Fibroblast of mammary gland (primary cell): ENCODE measurements around the gene PDE4A.
"Not testable (repeated sequence)": the region's sequence is repeated elsewhere in the genome, so short reads cannot be mapped to it uniquely, and the experiment has no call there.

Experiments
- DNase-seq: peaks from one replicate; pipeline ENCODE4 v3.0.0-alpha.2; 2010; ENCODE audit warnings: low read depth
- H3K4me3 ChIP-seq: 2 replicates; pipeline ENCODE4 v1.5.1; 2011; ENCODE audit warnings: low read depth, mild to moderate bottlenecking, low read length, moderate library complexity; ENCODE audit not compliant: control insufficient read depth
- TF ChIP-seq, protein P1 (sequence below): conservative IDR thresholded peaks from 2 replicates; pipeline ENCODE4 v1.5.1; 2011; ENCODE audit warnings: low read depth, low read length, inconsistent platforms; ENCODE audit not compliant: control insufficient read depth, insufficient read depth

PDE4A gene

GRCh38 chr19:10454267-10454666 is 33.9 kb downstream of the PDE4A start:
- TF ChIP-seq, protein P1, sequence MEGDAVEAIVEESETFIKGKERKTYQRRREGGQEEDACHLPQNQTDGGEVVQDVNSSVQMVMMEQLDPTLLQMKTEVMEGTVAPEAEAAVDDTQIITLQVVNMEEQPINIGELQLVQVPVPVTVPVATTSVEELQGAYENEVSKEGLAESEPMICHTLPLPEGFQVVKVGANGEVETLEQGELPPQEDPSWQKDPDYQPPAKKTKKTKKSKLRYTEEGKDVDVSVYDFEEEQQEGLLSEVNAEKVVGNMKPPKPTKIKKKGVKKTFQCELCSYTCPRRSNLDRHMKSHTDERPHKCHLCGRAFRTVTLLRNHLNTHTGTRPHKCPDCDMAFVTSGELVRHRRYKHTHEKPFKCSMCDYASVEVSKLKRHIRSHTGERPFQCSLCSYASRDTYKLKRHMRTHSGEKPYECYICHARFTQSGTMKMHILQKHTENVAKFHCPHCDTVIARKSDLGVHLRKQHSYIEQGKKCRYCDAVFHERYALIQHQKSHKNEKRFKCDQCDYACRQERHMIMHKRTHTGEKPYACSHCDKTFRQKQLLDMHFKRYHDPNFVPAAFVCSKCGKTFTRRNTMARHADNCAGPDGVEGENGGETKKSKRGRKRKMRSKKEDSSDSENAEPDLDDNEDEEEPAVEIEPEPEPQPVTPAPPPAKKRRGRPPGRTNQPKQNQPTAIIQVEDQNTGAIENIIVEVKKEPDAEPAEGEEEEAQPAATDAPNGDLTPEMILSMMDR = no peak
- no peak overlapping the region for H3K4me3 ChIP-seq
- DNase-seq = peak; percentile 19

DNA sequence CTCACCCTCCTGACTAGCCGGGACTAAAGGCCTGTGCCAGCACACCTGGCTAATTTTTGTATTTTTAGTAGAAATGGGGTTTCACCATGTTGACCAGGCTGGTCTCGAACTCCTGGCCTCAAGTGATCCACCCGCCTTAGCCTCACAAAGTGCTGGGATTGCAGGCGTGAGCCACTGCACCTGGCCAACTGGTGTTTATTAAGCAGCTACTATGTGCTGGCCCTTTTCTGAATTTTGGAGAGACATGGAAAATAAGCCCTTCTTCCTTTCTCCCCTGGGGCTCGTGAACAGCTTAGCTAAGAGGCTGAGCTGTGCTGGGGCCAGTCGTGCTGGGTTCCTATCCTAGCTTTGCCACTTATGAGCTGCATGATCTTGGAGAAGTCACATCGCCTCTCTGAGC is 38.4 kb downstream of the PDE4A start:
- not testable (repeated sequence) for H3K4me3 ChIP-seq, DNase-seq

DNA sequence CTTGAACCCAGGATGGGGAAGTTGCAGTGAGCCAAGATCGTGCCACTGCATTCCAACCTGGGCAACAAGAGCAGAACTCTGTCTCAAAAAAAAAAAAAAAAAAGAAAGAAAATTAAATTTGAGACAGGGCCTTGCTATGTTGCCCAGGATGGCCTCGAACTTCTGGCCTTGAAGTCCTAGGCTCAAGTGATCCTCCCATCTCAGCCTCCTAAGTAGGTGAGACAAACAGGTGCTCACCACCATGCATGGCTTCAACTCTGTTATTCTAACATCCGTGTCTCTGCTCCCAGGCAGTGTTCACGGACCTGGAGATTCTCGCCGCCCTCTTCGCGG is 40.3 kb downstream of the PDE4A start:
- DNase-seq = no peak
- no peak overlapping the region for H3K4me3 ChIP-seq
- TF ChIP-seq, protein P1 = no peak

DNA sequence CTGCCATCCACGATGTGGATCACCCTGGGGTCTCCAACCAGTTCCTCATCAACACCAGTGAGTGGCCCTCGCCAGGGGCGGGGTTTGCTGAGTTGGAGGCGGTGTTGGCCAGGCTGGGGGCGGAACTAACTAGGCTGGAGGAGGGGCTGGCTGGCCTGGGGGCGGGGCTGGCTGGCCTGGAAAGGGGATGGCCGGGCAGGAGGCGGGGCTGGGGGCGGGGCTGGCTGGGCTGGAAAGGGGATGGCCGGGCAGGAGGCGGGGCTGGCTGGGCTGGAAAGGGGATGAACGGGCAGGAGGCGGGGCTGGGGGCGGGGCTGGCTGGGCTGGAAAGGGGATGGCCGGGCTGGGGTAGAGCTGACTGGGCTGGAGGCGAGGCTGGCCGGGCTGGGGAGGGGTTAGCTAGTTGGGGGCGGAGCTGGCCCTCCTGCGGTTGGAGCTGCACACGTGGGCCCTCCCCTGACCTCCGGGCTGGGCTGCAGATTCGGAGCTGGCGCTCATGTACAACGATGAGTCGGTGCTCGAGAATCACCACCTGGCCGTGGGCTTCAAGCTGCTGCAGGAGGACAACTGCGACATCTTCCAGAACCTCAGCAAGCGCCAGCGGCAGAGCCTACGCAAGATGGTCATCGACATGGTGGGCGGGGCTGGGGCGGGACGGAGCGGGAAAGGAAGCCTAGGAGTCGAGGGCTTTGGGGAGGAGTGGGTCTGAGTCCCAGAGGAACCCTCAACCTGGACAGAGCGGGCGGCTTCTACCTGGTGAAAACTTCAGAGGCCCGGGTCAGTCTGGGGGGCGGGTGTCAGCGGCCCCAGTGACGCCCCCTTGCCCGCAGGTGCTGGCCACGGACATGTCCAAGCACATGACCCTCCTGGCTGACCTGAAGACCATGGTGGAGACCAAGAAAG is 41.0 kb downstream of the PDE4A start:
- peak; percentile 91 for DNase-seq
- TF ChIP-seq, protein P1 = no peak
- H3K4me3 ChIP-seq = peak overlapping the region; percentile 32

GRCh38 chr19:10462042-10462441 is 41.7 kb downstream of the PDE4A start:
- not testable (repeated sequence) for H3K4me3 ChIP-seq, DNase-seq

DNA sequence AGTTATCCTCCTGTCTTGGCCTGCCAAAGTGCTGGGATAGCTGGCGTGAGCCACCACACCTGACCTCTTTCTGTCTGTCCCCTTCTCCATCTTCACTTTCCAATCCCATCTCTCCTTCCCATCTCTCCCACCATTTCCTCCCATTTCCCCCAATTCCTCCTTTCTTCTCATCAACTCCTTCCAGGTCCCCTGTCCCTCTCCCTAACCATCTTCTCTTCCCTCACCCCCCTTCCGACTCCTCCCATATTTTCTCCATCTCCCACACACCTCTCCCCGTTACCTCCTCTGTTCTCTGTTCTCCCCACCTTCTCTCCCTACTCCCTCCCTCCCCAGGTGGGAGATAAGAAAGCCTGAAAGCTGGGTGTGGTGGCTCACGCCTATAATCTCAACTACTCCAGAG is 42.2 kb downstream of the PDE4A start:
- TF ChIP-seq, protein P1 = no peak
- no peak overlapping the region for H3K4me3 ChIP-seq
- DNase-seq = no peak

DNA sequence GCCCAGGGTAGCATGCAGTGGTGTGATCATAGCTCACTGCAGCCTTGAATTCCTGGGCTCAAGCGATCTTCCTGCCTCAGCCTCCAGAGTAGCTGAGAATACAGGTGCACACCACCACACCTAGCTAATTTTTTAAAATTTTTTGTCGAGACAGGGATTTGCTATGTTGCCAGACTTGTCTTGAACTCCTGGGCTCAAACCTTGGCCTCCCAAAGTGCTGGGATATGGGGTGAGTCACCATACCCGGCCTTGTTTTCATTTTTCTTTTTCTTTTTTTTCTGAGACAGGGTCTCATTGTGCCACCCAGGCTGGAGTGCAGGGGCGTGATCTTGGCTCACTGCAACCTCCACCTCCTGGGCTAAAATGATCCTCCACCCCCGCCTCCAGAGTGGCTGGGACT is 44.1 kb downstream of the PDE4A start:
- H3K4me3 ChIP-seq = no peak overlapping the region
- TF ChIP-seq, protein P1 = no peak
- DNase-seq = no peak
